Measurements from ENCODE around the gene TPH1. TPM values are rescaled to one million over a fixed set of nuclear protein-coding genes. Genes with fewer than 3 reads are reported as not detected.

The TPH1 gene
- total RNA-seq (2022) (0.32 and 0.67 TPM in 2 replicates), Bru-seq, nascent RNA (percentile 30 among the genes with signal in this experiment), BruChase-seq, experiment 1, labeled RNA remaining after a 2-hour chase (percentile 34 among the genes with signal in this experiment), BruChase-seq, experiment 2, labeled RNA remaining after a 6-hour chase (percentile 37 among the genes with signal in this experiment)
- long read RNA-seq, result 0 reads

GRCh38 chr11:18046116-18046777, at the start of gene TPH1:
Gene TPH1 (minus strand): TSS chr11:18046269. CDS start chr11:18040762, 5,507 bp downstream.
- H3K4me1 Mint-ChIP-seq (ENCODE audit: low read depth, unreplicated experiment), result no peaks in the 10 kb centered on the region
- H3K27ac Mint-ChIP-seq (ENCODE audit: unreplicated experiment), result no peak within 1 kb of the TSS
- peaks cover 23% of the 10 kb centered on the region for H3K27me3 Mint-ChIP-seq (ENCODE audit: insufficient read depth, unreplicated experiment)
- Histone ChIP-seq H3K4me3 (ENCODE audit: low read depth, low read length) (peak within 1 kb of the TSS; percentile 10; the same call in 1 of the 2 replicates), H3K9me3 (no peaks in the 10 kb centered on the region), H3K4me1 (peaks cover 3% of the 10 kb centered on the region; the same call in 1 of the 2 replicates), H3K27me3 (replicated peaks; ENCODE audit: control insufficient read depth, insufficient read depth, low read length) (peaks cover 6% of the 10 kb centered on the region; the same call in 1 of the 2 replicates), H3K36me3 (ENCODE audit: control insufficient read depth, insufficient read depth, low read length) (no peaks in the 10 kb centered on the region)
- no TSS peak for BruUV-seq (replicated peaks)
- no peaks in the 10 kb centered on the region for H3K36me3 Mint-ChIP-seq (ENCODE audit: insufficient read depth, unreplicated experiment)
- TF ChIP-seq, protein P1, sequence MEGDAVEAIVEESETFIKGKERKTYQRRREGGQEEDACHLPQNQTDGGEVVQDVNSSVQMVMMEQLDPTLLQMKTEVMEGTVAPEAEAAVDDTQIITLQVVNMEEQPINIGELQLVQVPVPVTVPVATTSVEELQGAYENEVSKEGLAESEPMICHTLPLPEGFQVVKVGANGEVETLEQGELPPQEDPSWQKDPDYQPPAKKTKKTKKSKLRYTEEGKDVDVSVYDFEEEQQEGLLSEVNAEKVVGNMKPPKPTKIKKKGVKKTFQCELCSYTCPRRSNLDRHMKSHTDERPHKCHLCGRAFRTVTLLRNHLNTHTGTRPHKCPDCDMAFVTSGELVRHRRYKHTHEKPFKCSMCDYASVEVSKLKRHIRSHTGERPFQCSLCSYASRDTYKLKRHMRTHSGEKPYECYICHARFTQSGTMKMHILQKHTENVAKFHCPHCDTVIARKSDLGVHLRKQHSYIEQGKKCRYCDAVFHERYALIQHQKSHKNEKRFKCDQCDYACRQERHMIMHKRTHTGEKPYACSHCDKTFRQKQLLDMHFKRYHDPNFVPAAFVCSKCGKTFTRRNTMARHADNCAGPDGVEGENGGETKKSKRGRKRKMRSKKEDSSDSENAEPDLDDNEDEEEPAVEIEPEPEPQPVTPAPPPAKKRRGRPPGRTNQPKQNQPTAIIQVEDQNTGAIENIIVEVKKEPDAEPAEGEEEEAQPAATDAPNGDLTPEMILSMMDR (IDR thresholded peaks at IDR 0.05; ENCODE audit: insufficient read depth in 1 of 2, low read depth in 1 of 2, low read length in 1 of 2, severe bottlenecking in 1 of 2, unreplicated experiment in 1 of 2), result no peak
- DNase-seq, result peak; percentile 43 to 47
- ChIA-PET CTCF (no interaction called here), POLR2A (no interaction called here)
- no peaks in the 10 kb centered on the region for H3K9me3 Mint-ChIP-seq (ENCODE audit: unreplicated experiment)
- peak within 1 kb of the TSS; percentile 35 for H3K4me3 Mint-ChIP-seq (ENCODE audit: unreplicated experiment)
- intact Hi-C loops (cut with micrococcal nuclease; ENCODE audit: unreplicated experiment), result no loop called here

DNA sequence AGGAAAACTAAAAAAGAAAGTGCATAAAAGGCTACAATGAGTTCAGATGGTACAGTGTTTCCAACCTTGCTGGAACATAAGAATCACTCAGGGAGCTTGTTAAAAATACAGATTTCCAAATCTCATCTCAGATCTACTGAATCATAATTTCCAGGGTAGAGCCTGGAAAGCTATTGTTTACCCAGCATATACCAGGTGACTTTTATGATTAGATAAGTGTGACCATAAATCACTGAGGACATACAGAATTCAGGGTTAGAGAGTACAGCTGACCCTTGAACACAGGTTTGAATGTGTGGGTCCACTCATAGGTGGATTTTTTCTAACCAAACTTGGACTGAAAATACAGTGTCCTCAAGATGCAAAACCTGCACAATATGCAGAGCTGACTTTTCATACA, 47.9 kb upstream of the TPH1 start:
- Mint-ChIP-seq H3K27me3 (ENCODE audit: insufficient read depth, unreplicated experiment) (no peaks in the 10 kb centered on the region), H3K4me3 (ENCODE audit: unreplicated experiment) (no peak overlapping the region), H3K36me3 (ENCODE audit: insufficient read depth, unreplicated experiment) (peaks cover 36% of the 10 kb centered on the region), H3K27ac (ENCODE audit: unreplicated experiment) (peak overlapping the region; percentile 14), H3K9me3 (ENCODE audit: unreplicated experiment) (no peaks in the 10 kb centered on the region), H3K4me1 (ENCODE audit: low read depth, unreplicated experiment) (peaks cover 10% of the 10 kb centered on the region)
- intact Hi-C loops (cut with micrococcal nuclease; ENCODE audit: unreplicated experiment), result no loop called here
- TF ChIP-seq, protein P1 (IDR thresholded peaks at IDR 0.05; ENCODE audit: insufficient read depth in 1 of 2, low read depth in 1 of 2, low read length in 1 of 2, severe bottlenecking in 1 of 2, unreplicated experiment in 1 of 2), result no peak
- peak in 1 of 2 experiments; percentile 16 for DNase-seq
- H3K9me3 ChIP-seq, result no peaks in the 10 kb centered on the region
- ChIA-PET POLR2A (interaction anchor here (0.6 to 0.8 kb wide), 2 partner anchors 12 to 300 kb away, joined by 3 to 4 read pairs; partner anchors contain the start of genes LDHA and SAAL1), CTCF (interaction anchor here (0.6 to 1.3 kb wide), 3 partner anchors 8 to 80 kb away, joined by 3 to 4 read pairs (median 3); no protein-coding TSS in a partner anchor)
- H3K4me3 ChIP-seq (ENCODE audit: low read depth, low read length), result no peak overlapping the region
- no TSS peak for BruUV-seq (replicated peaks)
- peaks cover 3% of the 10 kb centered on the region for H3K36me3 ChIP-seq (ENCODE audit: control insufficient read depth, insufficient read depth, low read length)
- H3K27me3 ChIP-seq (replicated peaks; ENCODE audit: control insufficient read depth, insufficient read depth, low read length), result no peaks in the 10 kb centered on the region
- peaks cover 17% of the 10 kb centered on the region for H3K4me1 ChIP-seq

DNA sequence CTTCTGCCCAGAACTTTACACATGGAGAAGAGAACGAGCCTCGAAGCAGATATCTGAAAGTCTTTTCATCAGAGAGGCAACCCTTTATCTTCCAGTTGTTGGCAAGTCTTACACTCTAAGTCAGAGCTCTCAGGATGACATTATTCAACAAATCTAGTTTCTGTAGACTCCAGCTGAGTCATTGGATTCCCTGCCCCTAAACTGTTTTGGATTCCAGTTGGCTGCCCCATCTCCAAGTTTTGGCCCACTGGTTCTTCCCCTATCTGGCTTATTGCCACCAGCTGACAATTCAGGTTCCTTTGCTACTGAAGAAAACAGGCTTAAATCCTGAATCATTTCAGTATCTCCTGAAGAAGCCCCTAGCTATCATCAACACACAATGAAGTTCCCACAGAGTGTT, 45.7 kb upstream of the TPH1 start:
- H3K27me3 ChIP-seq (replicated peaks; ENCODE audit: control insufficient read depth, insufficient read depth, low read length), result no peaks in the 10 kb centered on the region
- peaks cover 49% of the 10 kb centered on the region for H3K36me3 Mint-ChIP-seq (ENCODE audit: insufficient read depth, unreplicated experiment)
- BruUV-seq (replicated peaks), result no TSS peak
- H3K36me3 ChIP-seq (ENCODE audit: control insufficient read depth, insufficient read depth, low read length), result peaks cover 3% of the 10 kb centered on the region
- no peaks in the 10 kb centered on the region for H3K9me3 Mint-ChIP-seq (ENCODE audit: unreplicated experiment)
- peaks cover 20% of the 10 kb centered on the region for H3K4me1 Mint-ChIP-seq (ENCODE audit: low read depth, unreplicated experiment)
- H3K27me3 Mint-ChIP-seq (ENCODE audit: insufficient read depth, unreplicated experiment), result no peaks in the 10 kb centered on the region
- H3K4me1 ChIP-seq, result peaks cover 26% of the 10 kb centered on the region
- no peak overlapping the region for H3K4me3 ChIP-seq (ENCODE audit: low read depth, low read length)
- H3K4me3 Mint-ChIP-seq (ENCODE audit: unreplicated experiment), result no peak overlapping the region
- H3K9me3 ChIP-seq, result no peaks in the 10 kb centered on the region
- TF ChIP-seq, protein P1 (IDR thresholded peaks at IDR 0.05; ENCODE audit: insufficient read depth in 1 of 2, low read depth in 1 of 2, low read length in 1 of 2, severe bottlenecking in 1 of 2, unreplicated experiment in 1 of 2), result no peak
- no peak overlapping the region for H3K27ac Mint-ChIP-seq (ENCODE audit: unreplicated experiment)
- no peak for DNase-seq
- intact Hi-C loops (cut with micrococcal nuclease; ENCODE audit: unreplicated experiment), result no loop called here
- ChIA-PET POLR2A (no interaction called here), CTCF (no interaction called here)
